Measurements from ENCODE around the gene MYH13.
"Not testable (repeated sequence)": the region's sequence is repeated elsewhere in the genome, so short reads cannot be mapped to it uniquely, and the experiment has no call there.

Gene MYH13

DNA sequence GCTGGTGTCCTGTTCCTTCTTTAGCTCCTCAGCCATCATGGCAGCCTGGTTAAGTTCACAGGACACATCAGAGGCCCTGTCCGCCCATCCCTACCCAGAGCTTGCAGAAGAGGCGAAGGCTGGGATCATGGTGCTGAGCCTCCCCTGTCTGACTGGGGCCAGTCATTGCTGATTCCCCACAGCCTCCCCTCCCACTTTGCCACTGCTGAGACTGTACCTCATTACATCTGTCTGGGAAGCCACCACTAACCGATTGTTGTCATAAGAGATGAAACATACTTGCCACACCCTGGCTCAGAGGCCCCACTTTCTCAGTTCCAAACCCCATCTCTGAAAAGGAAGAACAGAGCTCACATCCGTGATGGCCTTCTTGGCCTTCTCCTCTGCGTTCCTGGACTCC lies 66.2 kb downstream of the MYH13 start:
- in situ Hi-C loops (cut with MboI; ENCODE audit: low sequenced_read_pairs) = no loop called here

DNA sequence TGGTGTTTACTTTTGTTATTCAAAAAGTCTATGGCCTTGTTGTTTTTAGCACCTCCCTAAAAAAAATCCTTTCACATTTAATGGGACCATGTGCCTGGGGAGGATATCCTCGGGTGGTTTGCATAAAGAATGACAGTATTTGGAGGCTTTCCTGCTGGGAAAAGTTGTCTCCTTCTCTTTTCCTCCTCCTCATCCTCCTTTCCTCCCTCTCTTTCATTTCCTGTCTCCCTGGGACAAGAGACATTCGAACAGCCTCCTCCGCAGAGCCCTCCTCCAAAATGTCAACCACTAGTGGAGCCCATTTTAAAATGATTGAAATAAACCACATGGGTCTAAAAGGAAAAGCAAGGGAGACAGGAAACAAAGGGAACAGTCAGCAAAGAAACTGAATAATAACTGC lies 67.4 kb downstream of the MYH13 start:
- in situ Hi-C loops (cut with MboI; ENCODE audit: low sequenced_read_pairs) = no loop called here

DNA sequence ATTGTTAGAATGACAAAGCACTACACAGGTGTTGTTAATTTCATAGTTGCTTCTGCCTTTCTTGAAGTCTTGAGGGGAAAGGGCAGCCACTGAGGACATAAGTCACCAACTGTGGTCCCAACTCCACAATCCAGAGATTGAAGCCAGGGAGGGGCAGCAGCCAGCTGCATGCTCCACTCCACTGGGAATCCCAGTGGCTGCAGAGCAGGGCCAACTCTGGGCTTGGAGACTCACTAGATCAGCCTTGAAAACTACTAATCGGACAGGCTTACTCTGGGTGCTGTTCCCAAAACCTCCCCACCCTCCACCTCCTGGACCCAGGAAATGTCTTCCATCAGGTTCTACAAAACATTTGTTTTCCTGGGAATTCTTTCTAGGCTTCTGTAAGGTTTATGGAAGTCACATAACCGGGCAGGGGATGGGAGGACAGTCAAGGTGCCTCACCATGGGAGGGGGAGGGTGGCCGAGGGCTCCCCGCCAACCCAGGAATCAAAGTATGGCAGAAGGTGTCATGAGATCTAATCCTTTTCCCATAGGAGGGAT lies 68.0 kb downstream of the MYH13 start:
- in situ Hi-C loops (cut with MboI; ENCODE audit: low sequenced_read_pairs) = no loop called here

DNA sequence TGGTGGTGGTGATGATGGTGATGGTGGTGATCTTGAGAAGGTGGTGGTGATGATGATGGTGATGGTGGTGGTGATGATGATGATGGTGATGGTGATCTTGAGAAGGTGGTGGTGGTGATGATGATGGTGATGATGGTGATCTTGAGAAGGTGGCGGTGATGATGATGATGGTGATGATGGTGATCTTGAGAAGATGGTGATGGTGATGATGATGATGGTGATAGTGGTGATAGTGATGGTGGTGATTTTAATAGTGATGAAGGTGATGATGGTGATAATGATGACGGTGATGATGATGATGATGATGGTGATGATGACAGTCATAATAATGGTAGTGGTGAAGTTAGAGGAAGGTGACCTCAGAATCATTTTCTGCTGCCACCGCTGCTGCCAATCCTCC lies 75.1 kb downstream of the MYH13 start:
- in situ Hi-C loops (cut with MboI; ENCODE audit: low sequenced_read_pairs) = no loop called here

DNA sequence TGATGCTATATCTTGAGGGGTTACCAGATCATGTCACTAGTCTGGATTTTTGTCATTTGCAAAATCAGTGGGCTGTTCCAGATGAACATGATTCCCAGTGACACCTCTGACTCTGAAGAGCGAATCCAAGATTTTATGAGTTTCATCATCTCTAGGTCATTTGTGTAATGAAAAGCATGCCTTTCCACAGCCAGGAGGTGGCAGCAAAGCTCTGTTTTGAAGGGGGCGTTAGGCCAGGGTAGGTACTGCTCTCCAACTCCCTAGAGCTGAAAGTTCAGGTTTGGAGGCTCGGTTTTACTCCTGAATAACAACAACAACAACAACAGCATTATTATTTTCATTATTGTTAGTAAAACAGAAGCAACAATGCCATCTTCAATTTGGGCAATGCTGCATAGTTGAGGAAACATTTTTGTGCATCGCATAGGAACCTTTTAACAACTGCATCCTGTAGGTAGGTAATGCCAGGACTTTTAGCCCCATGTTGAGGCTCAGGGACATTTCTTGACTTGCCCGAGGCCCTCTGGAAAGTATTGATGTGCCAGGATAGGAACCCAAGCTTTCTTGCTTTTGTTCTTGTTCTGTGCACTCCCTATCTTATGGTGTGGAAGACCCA lies 77.0 kb downstream of the MYH13 start:
- in situ Hi-C loops (cut with MboI; ENCODE audit: low sequenced_read_pairs) = no loop called here

DNA sequence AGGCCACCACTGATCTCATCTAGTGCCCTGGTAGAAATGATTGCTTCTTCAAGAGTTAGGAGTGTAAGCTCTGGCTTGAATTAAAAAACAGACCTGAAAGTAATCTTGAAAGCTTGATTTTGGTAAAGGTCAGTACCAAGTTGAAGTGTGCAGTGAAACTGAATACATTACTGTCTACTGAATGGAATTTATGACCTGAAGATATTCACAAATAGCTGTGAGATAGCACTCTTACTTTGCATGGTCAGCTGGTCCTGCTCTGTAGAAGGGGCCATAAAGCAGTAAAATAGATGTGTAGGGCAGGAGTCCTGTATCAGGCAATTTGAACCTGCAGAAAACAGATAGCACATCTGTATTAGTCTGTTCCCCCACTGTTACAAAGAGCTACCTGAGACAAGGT lies 78.6 kb downstream of the MYH13 start:
- in situ Hi-C loops (cut with MboI; ENCODE audit: low sequenced_read_pairs) = no loop called here

DNA sequence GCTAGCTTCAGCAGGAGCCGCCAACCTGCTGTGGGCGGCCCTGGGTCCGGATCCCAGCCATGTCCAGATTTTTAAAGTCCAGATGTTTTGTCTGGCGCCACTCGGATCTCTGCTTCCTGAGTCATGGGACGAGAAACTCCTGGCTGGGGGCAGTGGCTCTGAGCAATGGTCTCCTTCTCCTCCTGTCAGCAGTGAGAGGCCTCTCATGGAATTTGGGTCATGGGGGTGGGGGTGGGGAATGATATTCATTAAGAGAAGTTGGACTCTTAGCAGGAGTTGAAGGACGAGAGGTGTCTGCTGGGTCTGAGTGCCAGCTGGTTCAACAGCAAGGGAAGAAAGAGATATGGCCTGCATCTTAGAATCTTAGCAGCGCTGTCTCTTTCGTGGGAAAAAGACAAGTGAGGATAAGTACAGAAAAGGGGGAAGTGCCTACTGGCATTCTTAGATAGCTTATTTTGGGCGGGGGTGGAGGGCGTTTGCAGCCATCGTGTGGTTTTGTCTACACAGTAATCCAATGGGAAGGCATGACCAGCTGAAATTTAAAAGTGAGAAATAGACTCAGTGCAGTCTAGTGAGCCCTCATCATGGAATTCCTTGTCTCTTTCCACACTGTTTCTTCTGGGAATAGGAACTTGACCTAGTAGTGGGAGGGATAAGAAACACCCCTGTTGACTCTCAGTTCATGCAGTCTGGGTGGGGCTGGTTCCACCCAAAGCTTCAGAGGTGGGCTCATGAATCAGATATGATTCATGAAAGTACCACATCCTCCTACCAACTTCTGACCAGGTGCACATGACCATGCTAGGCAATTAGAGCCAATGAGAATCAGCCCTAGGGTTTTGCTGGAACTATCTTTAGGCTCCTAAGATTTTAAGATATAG lies 80.5 kb downstream of the MYH13 start:
- in situ Hi-C loops (cut with MboI; ENCODE audit: low sequenced_read_pairs) = no loop called here

DNA sequence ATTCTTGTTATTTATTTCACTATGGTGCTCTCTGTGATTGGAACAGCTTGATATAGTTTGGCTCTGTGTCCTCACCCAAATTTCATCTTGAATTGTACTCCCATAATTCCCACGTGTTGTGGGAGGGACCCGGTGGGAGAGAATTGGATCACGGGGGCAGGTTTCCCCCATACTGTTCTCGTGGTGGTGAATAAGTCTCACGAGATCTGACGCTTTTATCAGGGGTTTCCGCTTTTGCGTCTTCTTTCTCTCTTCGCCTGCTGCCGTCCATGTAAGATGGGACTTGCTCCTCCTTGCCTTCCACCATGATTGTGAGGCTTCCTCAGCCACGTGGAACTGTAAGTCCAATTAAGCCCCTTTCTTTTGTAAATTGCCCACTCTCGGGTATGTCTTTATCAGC lies 81.2 kb downstream of the MYH13 start:
- in situ Hi-C loops (cut with MboI; ENCODE audit: low sequenced_read_pairs) = not testable (repeated sequence)

DNA sequence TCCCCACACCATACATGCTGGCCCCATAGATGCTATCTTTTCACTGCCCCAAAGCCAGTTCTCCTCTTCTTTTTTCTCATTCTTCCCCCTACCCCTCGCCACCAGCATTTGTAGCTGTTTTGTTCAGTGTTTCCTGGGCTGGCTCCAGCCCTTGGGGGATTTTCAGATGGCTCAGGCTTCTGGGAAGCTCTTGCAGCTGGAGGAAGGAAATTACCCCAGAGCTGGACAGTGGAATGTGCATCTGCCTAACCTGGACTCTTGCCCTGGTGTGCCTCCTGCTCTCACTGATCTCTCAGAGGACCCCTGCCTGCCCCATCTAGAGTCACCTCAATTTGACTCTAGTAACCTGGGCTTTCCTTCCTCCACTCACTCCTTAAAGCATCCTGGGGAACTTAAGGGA lies 82.8 kb downstream of the MYH13 start:
- in situ Hi-C loops (cut with MboI; ENCODE audit: low sequenced_read_pairs) = no loop called here

DNA sequence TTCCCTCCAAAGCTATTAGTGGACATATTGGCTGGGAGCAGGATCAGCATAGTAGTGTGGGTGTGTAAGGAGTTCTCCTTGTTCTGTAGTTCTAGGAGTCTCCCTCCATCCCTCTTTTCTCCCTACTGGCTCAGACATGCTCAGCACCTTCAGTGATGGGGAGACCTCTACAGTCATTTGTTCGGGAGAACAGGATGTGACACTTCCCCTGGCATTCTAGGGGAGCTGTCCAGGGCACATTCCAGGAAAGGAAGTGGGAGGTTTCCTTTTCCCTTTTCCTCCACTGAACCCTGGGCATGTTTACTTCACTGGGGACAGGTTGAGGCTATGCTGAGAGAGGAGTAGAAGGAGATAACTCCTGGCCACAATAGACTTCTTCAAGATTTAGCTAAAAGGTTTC lies 86.5 kb downstream of the MYH13 start:
- in situ Hi-C loops (cut with MboI; ENCODE audit: low sequenced_read_pairs) = no loop called here

DNA sequence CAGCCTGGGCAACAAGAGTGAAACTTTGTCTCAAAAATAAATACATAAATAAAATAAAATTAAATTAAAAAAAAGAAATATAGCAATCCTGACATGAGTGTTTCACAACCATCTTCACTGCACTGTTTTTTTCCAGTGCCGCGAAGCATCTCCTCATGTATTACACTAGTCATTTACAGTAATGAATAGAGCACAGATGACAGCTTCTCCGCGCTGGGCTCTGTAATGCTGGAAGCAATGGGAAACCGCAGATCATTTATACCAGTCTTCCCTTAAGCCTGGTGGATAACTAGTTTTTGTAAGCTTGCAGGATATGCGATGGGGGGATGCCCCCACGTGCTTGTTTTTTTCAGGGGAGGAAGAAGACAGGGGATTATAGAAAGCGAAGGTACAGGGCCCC lies 86.9 kb downstream of the MYH13 start:
- in situ Hi-C loops (cut with MboI; ENCODE audit: low sequenced_read_pairs) = no loop called here

DNA sequence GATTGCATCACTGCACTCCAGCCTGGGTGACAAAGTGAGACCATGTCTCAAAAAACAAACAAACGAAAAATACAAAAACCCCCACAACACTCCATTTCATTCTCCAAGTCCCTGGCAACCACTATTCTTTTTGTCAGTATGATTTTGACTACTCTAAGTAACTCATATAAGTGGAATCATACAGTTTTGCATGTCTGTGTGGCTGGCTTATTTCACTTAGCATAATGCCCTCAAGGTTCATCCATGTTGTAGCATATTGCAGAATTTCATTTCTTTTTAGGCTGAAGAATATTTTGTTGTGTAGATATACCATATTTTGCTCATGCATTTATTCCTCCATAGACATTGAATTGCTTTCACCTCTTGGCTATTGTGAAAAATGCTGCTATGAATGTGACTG lies 92.7 kb downstream of the MYH13 start:
- in situ Hi-C loops (cut with MboI; ENCODE audit: low sequenced_read_pairs) = no loop called here

DNA sequence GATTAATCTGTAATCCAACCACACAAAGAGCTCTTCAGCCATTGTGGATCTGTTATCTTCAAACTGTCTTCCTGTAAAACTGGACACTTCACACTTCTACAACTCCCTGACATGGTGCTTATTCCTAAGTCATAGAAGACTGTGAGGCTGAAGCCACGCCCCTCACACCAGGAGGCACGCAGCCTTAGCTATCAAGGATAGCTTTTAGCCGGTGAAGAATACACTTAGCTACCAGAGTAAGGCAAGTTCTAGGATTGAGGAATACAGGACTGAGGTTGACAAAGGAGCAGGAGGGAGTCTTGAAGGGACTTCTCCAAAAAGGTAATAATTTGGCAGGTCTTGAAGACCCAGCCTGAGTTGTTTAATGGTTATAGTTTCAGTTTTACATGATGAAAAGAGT lies 94.6 kb downstream of the MYH13 start:
- in situ Hi-C loops (cut with MboI; ENCODE audit: low sequenced_read_pairs) = no loop called here

DNA sequence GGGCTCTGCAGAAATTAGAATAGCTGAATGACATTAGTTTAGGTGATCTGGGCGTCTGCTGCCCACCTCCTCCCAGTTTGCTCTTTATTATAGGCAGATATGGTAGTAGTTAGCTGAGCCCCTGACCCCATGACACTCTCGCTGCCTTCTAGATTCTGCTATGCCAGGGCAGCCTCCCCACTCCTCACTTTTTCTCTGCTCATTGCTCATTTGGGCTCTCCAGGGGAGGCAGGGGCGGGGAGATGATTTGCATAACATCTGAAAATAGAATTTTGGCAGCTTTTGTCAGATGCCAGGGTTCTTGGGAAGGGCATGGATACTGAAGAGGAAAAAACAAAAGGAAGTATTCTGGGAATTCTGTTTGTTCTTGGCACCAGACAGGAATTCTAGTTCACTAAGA lies 96.4 kb downstream of the MYH13 start:
- in situ Hi-C loops (cut with MboI; ENCODE audit: low sequenced_read_pairs) = no loop called here

DNA sequence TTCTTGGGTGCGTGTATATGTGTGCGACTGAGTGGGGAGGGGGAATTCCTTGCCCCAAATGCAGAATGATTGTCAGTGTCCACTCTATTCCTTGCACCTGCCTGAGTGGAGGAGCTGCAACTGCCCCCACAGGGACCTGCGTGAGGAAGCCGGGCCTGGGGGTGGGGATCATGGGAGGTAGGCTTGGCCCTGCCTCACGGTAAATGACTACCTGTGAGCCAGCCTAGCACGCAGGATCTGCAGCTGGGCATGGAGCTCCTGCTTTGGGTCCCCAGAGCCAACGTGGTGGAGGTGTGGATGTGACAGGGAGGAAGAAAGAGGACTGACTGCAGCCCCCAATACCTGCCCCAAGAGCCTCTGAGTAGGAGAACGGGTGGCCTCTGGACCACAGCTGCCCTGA lies 97.4 kb downstream of the MYH13 start:
- in situ Hi-C loops (cut with MboI; ENCODE audit: low sequenced_read_pairs) = no loop called here

DNA sequence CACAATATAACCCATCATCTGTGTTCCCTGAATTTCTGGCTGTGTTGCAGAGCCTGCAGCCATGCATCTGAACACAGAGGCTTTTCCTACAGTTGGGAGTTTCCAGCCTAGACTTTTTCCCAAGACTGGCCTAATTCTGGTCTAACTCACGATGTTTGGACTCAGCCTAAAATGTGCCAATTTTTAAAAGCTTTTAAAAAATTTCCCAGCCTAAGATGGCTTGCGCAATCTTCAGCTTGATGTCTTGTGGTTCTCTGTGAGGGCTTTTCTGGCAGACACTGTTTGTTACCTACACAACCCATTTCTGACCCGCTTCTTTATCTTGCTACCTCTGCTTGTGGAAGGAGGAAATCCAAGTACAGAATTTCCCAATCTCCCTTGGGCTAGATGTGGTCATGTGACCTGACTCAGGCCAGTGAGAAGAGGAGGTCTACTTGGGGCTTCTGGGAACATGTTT lies 101.7 kb downstream of the MYH13 start:
- in situ Hi-C loops (cut with MboI; ENCODE audit: low sequenced_read_pairs) = no loop called here

DNA sequence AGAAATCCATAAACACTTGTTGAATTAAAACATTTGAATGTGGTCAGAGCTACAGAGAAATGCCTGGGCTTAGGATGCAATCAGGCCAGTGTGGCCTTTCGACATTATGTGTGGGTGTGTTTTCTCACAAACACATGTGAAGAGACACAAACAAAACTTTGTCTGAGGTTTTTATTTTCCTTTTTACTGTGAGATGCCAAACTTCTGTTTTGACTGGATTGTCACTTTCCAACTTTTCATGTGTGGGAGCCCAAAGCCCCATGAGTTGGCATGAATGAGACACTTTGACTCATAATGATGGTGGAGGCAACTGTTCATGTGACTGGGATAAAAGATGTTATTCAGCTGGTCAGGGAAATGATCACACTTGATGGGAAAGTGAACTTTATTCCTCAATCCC lies 102.5 kb downstream of the MYH13 start:
- in situ Hi-C loops (cut with MboI; ENCODE audit: low sequenced_read_pairs) = no loop called here

DNA sequence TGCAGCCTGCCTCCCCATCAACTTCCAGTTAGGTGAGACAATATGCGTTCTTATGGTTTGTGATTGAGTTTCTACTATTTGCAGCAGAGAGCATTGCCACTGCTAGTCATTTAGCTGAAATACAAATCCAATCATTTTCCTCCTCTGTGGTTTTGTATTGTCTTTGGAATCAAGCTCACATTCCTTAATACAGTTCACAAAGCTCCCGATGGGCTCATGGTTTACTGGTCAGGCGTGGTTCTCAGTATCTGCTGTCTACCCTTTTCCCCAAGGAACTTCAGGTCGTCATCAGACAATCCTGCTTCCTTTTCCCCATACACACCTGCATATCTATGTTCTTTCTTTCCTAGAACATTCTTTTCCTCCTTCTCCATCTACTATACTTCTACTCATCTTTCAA lies 104.8 kb downstream of the MYH13 start:
- in situ Hi-C loops (cut with MboI; ENCODE audit: low sequenced_read_pairs) = no loop called here

DNA sequence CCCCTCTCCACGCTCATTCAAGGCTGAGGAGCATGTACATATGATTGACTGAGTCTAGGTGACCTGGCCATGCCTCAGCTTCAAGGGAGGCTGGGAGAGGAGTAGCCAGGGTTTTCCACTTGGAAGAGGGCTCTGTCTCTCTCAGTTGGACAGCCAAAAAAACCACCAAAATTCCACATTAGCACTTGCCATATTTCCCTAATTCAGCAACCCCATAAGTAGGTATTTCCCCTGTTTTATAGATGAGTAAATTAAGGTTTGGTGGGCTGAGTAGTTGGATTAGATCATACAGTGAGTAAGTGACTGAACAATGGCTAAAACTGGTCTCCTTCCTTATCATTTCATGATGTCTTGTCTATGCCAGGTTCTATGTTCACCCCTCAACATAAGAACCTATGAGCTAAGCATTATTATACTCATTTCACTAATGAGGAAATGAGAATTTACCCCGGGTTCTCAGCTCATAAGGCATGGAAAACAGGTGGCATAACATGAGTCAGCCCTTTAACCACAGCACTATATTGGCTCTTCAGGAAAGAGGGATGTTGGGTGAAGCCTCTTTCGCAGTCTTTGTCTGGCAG lies 106.4 kb downstream of the MYH13 start:
- in situ Hi-C loops (cut with MboI; ENCODE audit: low sequenced_read_pairs) = no loop called here

DNA sequence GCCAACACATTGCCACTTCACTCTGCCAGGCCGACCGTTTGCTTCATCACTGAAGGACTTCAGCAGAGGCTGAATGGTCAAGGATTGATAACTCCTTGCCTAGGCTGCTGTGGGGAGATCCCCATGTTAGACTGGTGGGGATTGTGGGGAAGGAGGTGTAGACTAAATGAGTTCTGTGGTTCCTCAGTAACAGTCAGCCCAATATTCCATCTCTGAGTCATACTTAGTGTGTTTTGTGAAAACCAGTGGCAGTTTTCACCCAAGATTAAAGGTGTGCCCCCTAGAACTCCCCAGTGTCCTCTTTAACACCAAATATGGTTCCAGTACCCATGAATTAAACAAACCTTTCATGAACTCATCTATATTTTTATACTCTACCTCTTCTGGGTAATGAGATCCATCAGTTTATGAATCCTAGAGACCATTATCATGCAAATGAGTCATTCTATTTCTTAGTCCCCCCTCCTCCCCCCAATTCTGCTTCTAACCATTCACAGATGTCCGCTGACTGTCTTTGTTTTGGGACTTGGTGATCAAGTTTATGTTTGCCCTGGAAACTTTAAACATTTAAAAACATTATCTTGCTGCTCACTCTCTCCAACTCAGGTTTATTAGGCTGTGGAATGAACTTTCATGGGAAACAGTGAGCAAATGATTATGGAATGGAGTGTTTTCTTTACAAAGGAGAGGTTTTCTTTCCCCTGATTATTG lies 107.6 kb downstream of the MYH13 start:
- in situ Hi-C loops (cut with MboI; ENCODE audit: low sequenced_read_pairs) = no loop called here

DNA sequence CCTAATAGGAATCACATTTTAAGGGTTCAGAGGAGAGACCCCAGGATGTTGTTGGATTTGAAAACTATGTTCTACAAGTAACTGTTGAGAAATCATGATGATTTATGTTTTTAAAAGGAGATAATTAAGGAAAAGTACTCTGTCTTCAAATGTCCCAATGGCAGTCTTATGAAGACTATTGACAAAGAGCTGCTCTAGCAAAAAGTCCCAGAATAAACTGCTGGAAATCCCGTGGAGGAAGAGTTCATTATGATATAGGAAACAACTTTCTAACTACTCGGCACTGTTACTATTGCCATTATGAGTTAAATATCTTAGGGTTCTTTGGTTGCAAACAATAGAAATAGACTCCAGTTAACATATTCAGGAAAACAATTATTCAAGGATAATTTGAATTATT lies 108.8 kb downstream of the MYH13 start:
- in situ Hi-C loops (cut with MboI; ENCODE audit: low sequenced_read_pairs) = no loop called here
